ENCODE data around the gene ADSS2. TPM values are rescaled to one million over a fixed set of nuclear protein-coding genes. Genes with fewer than 3 reads are reported as not detected.

Gene ADSS2
- total RNA-seq, 1 donor, result 70.0 TPM

DNA sequence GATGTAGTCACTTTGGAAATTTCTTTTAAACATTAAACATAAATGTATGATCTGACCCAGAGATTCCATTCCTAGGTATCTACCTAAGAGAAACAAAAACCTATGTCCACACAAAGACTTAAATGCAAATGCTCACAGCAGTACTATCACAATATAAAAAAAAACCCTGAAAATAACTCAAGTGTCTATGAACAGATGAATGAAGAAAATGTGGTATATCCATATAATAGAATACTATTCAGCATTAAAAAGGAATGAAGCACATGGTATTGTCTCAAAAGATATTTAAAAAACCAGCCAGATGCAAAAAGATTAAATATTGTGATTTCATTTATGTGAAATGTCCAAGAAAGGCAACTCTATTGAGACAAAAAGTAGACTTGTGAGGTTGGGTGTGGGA is 48.3 kb downstream of the ADSS2 start:
- DNase-seq (ENCODE audit: low read depth), result no peak
- H3K4me3 ChIP-seq (ENCODE audit: low read depth, low read length), result no peak overlapping the region
- TF ChIP-seq, protein P1, sequence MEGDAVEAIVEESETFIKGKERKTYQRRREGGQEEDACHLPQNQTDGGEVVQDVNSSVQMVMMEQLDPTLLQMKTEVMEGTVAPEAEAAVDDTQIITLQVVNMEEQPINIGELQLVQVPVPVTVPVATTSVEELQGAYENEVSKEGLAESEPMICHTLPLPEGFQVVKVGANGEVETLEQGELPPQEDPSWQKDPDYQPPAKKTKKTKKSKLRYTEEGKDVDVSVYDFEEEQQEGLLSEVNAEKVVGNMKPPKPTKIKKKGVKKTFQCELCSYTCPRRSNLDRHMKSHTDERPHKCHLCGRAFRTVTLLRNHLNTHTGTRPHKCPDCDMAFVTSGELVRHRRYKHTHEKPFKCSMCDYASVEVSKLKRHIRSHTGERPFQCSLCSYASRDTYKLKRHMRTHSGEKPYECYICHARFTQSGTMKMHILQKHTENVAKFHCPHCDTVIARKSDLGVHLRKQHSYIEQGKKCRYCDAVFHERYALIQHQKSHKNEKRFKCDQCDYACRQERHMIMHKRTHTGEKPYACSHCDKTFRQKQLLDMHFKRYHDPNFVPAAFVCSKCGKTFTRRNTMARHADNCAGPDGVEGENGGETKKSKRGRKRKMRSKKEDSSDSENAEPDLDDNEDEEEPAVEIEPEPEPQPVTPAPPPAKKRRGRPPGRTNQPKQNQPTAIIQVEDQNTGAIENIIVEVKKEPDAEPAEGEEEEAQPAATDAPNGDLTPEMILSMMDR (IDR thresholded peaks at IDR 0.05; ENCODE audit: insufficient read depth, low read depth, low read length), result no peak

DNA sequence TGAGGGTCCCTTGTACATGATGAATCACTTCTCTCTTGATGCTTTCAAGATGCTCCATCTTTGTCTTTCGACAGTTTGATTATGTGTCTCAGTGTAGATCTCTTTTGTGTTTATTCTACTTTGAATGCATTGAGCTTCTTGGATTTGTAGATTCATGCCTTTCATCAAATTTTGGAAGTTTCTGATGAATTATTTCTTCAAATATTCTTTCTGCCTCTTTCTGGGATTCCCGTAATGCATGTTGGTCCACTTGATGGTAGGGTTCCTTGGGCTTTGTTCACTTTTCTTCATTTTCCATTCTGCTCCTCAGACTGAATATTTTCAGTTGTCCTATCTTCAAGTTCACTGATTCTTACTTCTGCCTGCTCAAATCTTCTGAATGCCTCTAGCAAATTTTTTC is 50.7 kb downstream of the ADSS2 start:
- no peak overlapping the region for H3K4me3 ChIP-seq (ENCODE audit: low read depth, low read length)
- no peak for DNase-seq (ENCODE audit: low read depth)
- TF ChIP-seq, protein P1 (IDR thresholded peaks at IDR 0.05; ENCODE audit: insufficient read depth, low read depth, low read length), result no peak

DNA sequence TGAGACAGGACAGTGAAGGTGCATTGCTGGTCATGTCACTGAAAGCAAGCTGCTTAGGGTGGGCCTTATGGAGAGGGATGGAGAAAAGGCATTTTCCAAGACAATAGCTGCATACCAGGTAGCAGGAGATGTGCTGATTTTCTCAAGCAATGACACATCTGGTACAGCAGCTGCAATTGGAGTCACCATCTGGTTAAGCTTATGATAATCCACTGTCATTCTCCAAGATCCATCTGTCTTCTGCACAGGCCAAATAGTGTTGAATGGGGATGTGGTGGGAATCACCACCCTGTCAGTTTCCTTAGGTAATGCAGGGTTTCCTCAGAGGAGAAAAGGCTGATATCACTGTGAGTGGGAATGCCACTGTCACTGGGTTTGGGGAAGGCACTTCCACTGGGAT is 54.6 kb downstream of the ADSS2 start:
- TF ChIP-seq, protein P1 (IDR thresholded peaks at IDR 0.05; ENCODE audit: insufficient read depth, low read depth, low read length), result no peak
- H3K4me3 ChIP-seq (ENCODE audit: low read depth, low read length), result no peak overlapping the region
- DNase-seq (ENCODE audit: low read depth), result no peak

DNA sequence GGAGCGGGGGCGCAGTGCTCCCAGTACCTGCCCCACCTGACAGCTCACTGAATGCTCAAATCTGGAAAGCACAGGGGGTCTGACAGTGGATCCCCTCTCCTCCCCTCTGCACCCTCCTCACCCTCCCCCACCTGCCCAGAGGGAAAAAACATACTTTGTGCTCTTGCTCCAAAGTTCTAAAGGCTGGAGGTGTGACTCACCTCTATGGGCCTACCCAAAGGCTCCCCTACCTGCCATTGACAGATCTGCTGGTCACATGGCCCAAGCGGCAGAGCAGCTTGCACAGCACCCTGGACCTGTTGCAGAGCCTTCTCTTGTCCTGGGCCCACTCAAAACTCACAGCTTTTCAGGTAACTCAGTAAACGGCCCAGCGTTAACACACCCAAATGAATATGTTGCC is 55.7 kb downstream of the ADSS2 start:
- DNase-seq (ENCODE audit: low read depth), result no peak
- no peak overlapping the region for H3K4me3 ChIP-seq (ENCODE audit: low read depth, low read length)

DNA sequence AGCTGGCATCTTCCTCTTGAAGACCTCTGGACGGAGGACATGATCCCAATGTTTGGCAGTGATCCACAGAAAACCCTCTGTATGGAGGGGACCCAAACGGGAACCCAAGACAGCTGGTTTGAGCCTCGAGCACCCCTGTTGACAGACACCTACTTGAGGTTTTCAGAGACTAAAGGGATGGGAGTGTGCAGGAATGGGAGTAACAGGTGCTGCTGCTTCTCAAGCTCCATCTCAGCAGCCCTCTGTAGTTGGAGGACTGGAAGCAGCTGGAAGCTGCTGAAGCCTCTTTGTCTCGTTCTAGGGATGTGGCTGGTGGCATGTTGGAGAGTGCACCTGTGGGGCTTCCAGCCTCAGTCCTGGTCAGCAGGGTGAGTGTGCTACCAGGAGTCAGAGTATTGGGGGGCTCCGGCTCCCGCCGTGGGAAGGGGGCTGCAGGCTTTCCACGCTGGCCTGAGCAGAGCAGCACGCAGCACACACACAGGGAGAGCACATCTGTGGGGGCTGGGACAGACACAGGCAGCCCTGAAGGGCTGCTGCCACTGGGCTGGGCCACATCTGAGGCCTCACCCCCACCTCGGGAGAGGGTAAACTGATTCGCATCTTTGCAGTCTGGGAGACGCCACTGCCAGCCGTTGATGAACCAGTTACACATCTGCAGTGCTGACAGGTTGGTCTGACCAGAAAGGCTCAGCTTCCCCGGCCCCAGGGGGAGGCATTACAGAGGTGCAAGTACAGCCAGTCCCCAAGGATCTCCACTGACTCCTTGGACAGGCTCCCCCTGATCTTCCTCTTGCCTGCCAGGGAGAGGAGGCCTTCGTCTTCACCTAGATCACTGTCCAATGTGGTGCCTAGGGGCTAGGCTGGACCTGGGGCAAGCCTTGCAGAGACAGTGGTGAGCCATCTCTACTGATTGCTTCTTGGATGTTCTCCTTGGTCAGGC is 56.6 kb downstream of the ADSS2 start:
- TF ChIP-seq, protein P1 (IDR thresholded peaks at IDR 0.05; ENCODE audit: insufficient read depth, low read depth, low read length), result no peak
- H3K4me3 ChIP-seq (ENCODE audit: low read depth, low read length), result no peak overlapping the region
- no peak for DNase-seq (ENCODE audit: low read depth)

More for the DNA sequence above, 55.7 kb downstream of the ADSS2 start:
- TF ChIP-seq, protein P1 (IDR thresholded peaks at IDR 0.05; ENCODE audit: insufficient read depth, low read depth, low read length), result no peak

DNA sequence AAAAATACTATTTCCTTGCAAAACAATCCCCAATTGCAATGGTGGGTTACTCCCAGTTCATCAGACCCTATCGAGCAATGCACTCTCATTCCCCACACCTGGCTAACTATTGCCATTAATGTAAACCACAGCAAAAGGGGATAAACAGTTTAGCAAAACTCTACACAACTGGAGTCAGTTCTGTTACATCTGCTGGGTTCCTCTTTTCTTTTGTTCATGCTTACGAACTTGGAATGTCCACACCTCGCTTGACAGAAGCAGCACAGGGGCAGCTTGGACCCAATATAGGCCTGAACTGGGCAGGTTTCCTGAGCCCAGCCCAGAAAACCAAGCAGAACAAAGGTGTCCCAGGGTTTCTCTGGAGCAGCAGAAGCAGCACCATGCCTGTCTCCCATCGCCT is 57.4 kb downstream of the ADSS2 start:
- TF ChIP-seq, protein P1 (IDR thresholded peaks at IDR 0.05; ENCODE audit: insufficient read depth, low read depth, low read length), result no peak

More for the DNA sequence above, 57.4 kb downstream of the ADSS2 start:
- DNase-seq (ENCODE audit: low read depth), result no peak
- H3K4me3 ChIP-seq (ENCODE audit: low read depth, low read length), result no peak overlapping the region

Measured in fibroblast of villous mesenchyme (primary cell).